GM12801 (cell line): Measurements from ENCODE around the gene ZMAT5.

ENCODE experiments used
- TF ChIP-seq, protein P1 (sequence below): IDR thresholded peaks from one replicate; pipeline ENCODE4 v1.5.1; 2011; ENCODE audit warnings: control low read depth; ENCODE audit not compliant: insufficient read length; ENCODE audit errors: extremely low read depth

ZMAT5 gene

DNA sequence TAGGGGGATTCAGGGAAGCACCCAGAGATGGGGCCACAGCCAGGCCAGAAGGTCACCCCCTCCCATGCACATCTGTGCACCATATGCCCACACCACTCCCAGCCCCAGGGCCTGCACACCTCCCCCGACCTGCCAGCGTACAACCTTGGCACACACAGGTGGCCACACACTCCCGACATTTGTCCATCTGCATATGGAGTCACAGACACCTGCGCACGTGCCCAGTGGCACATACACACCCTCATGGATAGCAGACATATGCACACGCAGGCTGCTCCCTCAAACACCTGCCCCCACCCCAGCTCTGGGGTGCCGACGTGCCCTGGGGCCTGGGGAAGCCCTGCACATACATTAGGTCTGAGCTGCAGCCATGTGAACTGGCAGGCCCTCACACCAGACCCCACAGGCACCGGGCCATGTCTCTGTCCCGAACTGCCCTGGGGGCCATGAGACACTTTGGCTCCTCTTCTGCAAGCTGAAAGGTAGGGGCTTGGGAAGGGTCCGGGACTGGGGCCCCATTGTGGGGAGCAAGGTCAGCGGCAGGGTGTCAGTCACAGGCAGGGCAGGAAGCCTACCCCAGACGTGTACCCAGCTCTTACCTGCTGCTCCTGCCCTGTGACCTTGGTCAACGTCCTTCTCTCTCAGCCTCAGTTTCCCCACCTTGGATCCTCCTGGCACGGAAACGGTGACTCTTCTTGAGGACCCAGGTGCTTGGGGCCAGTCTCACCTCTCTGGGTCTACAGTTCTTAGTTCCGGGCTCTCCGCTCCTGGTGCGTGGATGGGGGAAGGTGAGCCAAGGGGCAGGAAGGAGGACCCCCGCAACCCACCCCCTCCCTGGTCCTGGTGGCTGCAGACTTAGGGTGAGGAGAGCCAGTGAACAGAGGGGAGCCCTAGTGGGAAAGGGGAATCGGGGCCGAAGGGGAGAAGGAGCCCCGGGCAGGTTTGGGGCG lies 47.6 kb downstream of the ZMAT5 start:
- TF ChIP-seq, protein P1, sequence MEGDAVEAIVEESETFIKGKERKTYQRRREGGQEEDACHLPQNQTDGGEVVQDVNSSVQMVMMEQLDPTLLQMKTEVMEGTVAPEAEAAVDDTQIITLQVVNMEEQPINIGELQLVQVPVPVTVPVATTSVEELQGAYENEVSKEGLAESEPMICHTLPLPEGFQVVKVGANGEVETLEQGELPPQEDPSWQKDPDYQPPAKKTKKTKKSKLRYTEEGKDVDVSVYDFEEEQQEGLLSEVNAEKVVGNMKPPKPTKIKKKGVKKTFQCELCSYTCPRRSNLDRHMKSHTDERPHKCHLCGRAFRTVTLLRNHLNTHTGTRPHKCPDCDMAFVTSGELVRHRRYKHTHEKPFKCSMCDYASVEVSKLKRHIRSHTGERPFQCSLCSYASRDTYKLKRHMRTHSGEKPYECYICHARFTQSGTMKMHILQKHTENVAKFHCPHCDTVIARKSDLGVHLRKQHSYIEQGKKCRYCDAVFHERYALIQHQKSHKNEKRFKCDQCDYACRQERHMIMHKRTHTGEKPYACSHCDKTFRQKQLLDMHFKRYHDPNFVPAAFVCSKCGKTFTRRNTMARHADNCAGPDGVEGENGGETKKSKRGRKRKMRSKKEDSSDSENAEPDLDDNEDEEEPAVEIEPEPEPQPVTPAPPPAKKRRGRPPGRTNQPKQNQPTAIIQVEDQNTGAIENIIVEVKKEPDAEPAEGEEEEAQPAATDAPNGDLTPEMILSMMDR, result no peak

DNA sequence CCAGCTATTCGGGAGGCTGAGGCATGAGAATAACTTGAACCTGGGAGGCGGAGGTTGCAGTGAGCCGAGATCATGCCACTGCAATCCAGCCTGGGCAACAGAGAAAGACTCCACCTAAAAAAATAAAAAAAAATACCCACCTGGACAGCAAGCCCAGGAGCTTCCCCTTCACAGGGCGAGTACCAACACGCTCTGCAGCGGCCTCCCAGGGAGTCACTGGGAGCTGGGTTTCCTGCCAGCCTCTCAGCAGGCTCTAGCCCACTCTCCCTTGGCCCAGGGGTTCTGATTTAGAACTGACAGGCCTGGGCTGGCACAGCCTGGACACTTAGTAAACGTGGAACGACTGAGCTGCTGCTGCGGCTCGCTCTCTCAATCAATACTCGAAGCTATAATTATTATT lies 49.0 kb downstream of the ZMAT5 start:
- TF ChIP-seq, protein P1, result no peak

DNA sequence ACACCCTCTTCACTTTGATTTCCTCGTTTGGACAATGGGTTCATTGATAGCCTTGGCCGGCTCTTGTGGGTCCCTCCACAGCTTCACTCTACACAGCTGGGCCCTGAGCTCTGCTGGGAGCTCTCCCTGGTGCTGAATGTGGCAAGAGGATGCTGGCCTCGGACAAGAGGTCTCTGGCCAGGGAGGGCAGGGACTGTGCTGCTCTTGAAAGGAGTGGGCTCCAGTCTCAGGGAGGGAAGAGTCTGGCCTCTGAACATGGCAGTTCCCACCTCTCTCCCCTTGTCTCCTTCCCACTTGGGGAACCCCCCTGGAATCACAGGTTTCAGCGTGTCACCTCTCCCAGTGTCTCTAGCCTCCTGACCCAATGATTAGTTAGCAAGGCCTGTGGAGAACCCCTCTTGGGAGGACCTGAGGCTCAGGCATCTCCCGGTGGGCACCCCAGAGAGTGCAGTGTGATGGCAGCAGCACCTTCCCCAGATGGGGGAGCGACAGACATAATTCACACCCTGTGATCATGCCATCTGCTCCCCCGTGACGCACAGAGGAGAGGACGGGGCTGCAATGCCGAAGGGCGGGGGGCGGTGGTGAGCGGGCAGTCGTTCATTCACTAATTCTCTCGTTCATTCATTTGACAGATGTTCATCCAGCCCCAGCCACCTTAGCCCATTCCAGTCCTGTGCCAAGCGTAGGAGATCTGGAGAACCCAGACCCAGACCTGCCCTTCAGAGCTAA lies 49.8 kb downstream of the ZMAT5 start:
- TF ChIP-seq, protein P1, result no peak

DNA sequence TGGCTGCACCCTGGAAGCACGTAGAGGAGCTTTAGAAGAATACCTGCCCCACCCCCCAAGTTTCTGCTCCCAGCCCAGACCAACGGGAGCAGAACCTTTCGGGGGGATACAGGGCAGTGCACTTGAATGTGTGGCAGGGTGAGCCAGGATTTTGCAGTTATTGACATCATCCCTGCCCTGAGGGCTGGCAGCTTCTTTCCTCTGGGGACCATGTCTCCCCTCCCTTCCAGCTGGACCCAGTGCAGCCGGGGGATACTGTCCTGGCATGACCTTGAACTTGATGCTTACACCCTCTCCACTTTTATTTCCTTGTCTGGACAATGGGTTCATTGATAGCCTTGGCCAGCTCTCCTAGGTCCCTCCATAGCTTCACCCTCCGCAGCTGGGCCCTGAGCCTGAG lies 51.1 kb downstream of the ZMAT5 start:
- TF ChIP-seq, protein P1, result no peak

DNA sequence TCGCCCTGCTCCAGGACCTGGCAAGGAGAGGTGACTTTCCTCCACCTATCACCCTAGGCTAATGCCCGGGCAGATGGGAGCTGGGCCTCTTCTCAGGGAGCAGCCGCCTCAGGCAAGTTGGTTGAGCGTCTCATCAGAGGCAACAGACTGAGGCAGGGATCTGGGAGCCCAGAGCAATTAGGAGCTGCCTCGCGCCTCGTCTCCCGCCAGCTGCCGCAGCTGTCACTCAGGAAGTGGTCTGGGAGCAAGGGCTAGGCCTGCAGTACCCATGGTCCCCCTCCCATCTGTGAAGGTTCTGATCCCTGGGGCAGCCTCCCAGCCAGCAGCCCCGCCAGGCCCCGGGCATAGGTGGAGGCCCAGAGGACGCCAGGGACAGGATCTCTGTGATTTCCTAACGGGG lies 51.6 kb downstream of the ZMAT5 start:
- TF ChIP-seq, protein P1, result no peak

DNA sequence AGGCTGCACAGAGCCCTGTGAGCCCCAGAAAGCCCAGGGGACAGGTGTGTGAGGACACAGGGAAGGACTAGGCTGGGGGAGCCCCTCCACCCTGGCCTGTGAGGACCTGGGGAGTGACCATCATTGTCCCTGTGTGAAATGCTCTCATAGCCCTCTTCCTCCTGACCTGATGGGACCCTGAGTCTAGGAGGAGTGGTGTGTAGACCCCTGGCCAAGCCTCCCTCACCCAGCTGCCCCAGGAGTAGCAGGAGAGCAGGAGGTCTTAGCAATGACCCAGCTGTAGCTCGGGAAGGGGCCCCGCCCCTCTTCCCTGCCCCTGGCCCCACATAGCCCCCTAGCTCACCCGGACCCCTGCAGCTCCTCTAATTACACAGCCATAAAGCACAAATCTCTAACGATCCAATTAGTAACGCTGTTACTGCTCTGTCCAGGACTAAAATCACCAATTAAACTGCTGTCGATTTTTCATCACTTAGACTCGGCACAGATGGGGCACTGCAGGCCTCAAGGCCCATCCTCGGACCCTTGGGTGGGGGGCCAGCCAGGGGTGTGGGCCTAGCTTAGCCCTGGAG lies 53.6 kb downstream of the ZMAT5 start:
- TF ChIP-seq, protein P1, result no peak

DNA sequence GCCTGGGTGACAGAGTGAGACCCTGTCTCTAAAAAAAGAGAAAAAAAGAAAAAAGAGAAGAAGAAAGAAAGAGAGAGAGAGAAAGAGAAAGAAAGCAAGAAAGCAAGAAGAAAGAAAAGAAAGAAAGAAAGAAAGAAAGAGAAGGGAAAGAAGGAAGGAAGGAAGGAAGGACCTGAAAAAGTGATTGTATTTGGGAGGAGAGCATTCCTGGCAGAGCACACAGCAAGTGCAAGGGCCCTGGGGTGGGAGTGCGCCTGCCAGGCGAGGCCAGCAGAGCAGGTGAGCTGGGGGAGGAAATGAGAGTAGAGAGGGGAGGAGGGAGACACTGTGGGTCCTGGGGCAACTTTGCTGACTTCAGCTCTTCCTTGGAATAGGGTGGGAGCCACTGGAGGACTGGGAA lies 54.7 kb downstream of the ZMAT5 start:
- TF ChIP-seq, protein P1, result no peak
